HG03045 (cell line): ENCODE results near the gene PMFBP1.

Experiments
- ATAC-seq: cut with Tn5 transposase; IDR thresholded peaks from one replicate; pipeline ENCODE4 v1.9.1; 2021; ENCODE audit warnings: mild to moderate bottlenecking, moderate library complexity; ENCODE audit not compliant: unreplicated experiment

Gene PMFBP1

DNA sequence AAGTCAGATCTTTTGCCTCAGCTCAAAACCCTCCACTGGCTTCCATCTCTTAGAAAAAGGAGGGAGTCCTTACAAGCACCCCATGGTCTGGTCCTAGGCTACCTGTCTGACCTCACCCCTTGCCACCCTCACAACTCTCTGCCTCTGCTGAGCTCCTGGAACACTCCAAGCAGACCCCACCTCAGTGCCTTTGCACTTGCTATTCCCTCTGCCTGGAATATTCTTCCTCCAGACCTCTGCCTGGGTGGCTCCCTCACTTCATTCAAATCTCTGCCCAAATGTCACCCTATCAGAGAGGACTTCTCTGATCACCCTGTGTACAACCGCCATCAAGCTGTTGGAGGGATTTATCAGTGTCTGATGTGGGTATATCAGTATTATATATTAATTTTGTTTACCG is 37.4 kb downstream of the PMFBP1 start:
- no peak for ATAC-seq

- ATAC-seq, result no peak
Measured at GRCh38 chr16:72132726-72133125, 39.2 kb downstream of the PMFBP1 start.

GRCh38 chr16:72131036-72131435 is 40.9 kb downstream of the PMFBP1 start:
- ATAC-seq, result no peak

GRCh38 chr16:72129976-72130656 is 41.8 kb downstream of the PMFBP1 start:
- no peak for ATAC-seq

GRCh38 chr16:72128701-72129100 is 43.3 kb downstream of the PMFBP1 start:
- no peak for ATAC-seq

GRCh38 chr16:72126429-72126765 is 45.6 kb downstream of the PMFBP1 start:
- no peak for ATAC-seq

GRCh38 chr16:72125635-72126428 is 46.1 kb downstream of the PMFBP1 start:
- no peak for ATAC-seq

GRCh38 chr16:72124761-72125634 is 47.0 kb downstream of the PMFBP1 start:
- ATAC-seq, result no peak

DNA sequence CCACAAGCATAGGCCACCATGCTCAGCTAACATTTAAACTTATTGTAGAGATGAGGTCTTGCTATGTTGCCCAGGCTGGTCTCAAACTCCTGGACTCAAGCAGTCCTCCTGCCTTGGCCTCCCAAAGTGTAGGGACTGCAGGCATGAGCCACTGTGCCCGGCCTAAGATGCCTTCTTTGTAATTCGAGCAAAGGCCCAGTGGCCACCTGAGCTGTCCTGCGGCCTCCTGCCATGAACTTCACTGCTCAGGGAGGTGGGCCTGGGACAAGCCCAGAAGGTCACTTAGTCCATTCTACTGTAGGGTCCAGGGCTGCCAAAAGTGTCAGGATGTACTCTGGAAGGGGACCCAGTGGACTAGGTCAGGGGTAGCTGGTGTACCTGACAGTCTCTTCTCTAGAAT is 47.8 kb downstream of the PMFBP1 start:
- ATAC-seq, result no peak

DNA sequence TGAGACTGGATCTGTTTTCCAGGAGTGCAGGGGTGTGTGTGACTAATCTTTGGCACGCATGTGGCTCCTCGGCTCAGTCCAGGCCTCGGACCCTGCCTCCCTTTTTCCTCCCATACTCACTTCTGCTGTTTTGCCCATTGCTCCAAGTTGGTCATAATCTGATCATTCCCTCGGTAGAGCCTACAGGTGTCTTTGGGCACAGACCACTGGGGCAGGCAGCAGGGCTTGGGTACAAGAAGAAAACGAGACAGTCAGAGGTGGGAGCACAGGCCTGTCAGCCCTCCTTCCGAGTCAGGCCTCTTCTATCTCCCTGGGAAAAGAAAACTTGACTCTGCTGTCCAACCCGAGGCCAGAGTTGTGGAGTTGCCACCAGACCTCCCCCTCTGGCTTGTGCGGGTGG is 48.5 kb downstream of the PMFBP1 start:
- ATAC-seq, result no peak

GRCh38 chr16:72122916-72123315 is 49.0 kb downstream of the PMFBP1 start:
- no peak for ATAC-seq

DNA sequence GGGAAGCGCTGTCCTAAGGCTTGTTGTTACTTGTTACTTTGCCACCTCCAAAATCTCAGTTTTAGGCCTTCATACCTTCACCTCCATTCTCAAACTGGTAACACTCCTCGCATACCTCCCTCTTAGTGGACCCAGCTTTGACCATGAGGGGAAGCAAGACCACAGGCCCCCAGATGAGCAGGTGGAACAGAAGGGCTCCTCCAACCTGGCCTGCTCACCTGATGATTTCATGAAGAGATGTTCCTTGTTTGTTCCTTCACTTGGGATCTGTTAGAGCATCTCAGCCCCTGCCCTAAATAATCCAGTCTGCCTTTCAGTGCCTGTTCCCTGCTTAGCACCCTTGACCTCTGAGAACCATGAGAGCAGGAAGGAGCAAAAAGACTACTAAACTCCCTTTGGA is 49.6 kb downstream of the PMFBP1 start:
- ATAC-seq, result no peak

GRCh38 chr16:72120026-72120425 is 51.9 kb downstream of the PMFBP1 start:
- ATAC-seq, result no peak

DNA sequence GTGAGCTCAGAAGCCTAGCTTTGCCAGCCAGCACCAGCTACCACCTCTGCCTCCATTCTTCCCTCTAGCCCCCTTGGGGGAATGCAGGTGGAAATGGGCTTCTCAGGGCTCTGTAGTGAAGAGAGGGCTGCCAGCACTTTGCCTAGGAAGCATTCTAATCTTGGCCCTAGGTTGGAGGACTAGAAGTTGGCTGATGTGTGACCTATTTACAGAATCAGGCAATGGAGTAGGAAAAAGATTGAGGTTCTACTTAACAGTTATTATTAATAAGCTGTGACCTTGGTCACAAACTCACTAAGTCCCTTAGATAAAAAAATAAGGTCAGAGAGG is 58.4 kb downstream of the PMFBP1 start:
- ATAC-seq, result no peak

DNA sequence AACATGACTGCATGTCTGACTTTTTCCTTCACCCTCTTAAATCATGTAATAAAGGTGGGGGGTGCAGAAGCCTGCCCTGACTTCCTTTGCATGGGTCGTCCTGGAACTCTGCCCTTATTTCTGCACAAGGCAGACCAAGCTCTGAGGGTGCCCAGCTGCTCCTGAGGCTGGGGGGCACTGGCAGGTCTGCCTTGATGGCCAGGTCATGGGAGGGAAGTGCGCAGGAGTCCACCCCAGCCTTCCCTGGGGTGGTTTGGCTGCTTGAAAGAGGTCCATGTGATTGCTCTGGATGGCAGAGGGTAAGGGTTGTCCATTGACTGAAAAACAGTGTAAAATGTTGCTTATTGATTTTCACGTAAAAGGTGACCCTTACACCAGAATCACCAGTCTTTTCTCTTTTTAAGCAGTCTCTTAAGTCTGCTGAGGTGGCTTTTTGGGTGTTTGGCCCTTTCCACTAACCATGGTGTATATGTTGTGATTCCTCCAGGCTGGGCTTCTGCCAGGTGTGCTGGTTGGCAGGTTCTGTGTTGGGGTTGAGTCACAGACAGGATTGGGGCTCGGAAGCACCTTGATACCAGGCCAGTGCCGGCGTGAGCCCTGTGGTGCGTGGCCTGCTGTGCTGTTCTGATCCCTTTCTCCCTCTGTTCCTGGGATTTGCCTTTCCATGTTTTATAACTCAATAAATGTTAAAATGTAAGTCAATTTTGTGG is 58.9 kb downstream of the PMFBP1 start:
- ATAC-seq, result no peak

DNA sequence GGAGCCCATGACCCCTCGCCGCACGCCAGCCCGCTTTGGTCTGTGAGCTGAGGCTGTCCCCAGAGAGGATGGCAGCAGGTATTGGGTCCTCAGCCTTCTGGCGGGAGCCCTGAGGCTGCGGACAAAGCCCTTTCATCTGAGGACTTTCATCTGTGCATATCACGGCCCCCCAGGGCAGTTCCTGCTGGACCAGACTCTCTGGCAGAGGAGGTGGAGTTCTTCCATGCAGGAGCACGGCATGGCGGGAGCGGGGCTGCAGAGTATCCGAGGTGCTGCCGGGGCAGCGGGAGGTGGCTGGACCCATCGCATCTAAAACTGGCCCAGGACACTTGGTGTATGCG is 59.5 kb downstream of the PMFBP1 start:
- ATAC-seq, result no peak

- no peak for ATAC-seq
Measured at GRCh38 chr16:72111657-72112451, 60.1 kb downstream of the PMFBP1 start.

- no peak for ATAC-seq
Measured at GRCh38 chr16:72110662-72111615, 61.0 kb downstream of the PMFBP1 start.

- no peak for ATAC-seq
Measured at GRCh38 chr16:72109966-72110530, 61.9 kb downstream of the PMFBP1 start.
